GM12892 (cell line): Measurements from ENCODE around the gene CARF.
"Not testable (repeated sequence)": the region's sequence is repeated elsewhere in the genome, so short reads cannot be mapped to it uniquely, and the experiment has no call there.

Source experiments
- DNase-seq: peaks from one replicate; pipeline ENCODE4 v3.0.0; 2011; ENCODE audit not compliant: insufficient read length
- FAIRE-seq: peaks from 2 replicates; lab custom pipeline; 2011; peaks lifted over from hg19 to GRCh38; lab: Jason Lieb, UNC
- POLR2A ChIP-seq: IDR thresholded peaks from 2 replicates; pipeline ENCODE4 v1.6.1; 2011; ENCODE audit warnings: low read depth, low read length, control low read depth
- POLR2AphosphoS5 ChIP-seq: IDR thresholded peaks from 2 replicates; pipeline ENCODE4 v1.6.1; 2011; ENCODE audit warnings: low read depth, low read length, control low read depth
- TAF1 ChIP-seq: IDR thresholded peaks from 2 replicates; pipeline ENCODE4 v1.6.1; 2011; ENCODE audit warnings: low read depth, mild to moderate bottlenecking, control low read depth, low read length, borderline replicate concordance

CARF gene

DNA sequence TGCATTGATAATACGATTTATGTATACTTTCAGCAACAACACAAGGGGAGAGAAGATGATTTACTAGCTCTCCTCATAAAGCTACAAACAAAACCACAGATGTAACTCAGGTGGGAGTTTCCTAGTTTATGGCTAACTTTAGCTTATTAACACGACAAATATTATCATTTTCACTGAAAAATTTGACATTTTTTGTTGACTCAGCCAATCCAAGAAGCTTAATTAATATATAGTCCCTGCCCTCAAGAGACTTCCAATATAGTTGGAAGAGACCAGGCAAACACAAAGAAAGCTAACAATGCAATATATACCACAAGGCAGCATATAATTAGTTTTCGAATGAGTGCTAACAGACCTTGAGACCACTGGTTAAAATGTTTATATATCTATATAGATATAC, 1.4 kb upstream of the CARF start:
- TF ChIP-seq POLR2A (no peak), POLR2AphosphoS5 (no peak)
- DNase-seq, result no peak
- FAIRE-seq, result no peak

- no peak for FAIRE-seq
- no peak for DNase-seq
- no peak for TF ChIP-seq POLR2A
- no peak for TF ChIP-seq TAF1
- TF ChIP-seq POLR2AphosphoS5, result no peak
Observed at GRCh38 chr2:202911203-202911511, 918 bp upstream of the CARF start.

GRCh38 chr2:202912342-202913201, 497 bp downstream of the CARF start:
- FAIRE-seq, DNase-seq: not testable (repeated sequence)
- TF ChIP-seq POLR2A, result peak; percentile 52; the same call in 1 of the 2 replicates

DNA sequence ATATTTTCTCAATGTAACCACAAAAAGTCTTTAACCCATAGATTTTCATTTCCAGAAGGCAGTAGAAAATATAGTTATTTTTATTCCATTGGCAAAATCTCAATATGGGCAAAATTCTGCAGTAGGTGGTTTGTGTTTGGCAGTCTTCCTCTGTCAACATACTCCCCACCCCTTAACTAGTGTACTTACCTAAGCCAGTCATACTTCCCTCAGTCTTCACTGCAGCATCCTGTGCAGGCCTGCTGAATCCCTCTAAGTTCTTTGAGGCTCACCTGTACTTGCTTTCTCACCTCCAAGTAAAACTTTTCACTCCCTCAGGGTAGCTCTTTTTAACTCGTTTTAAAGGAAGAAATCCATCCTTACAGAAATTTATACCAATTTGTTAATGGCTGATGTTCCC, 6.8 kb downstream of the CARF start:
- TF ChIP-seq POLR2A (no peak), POLR2AphosphoS5 (no peak), TAF1 (no peak)
- FAIRE-seq (no peak), DNase-seq (no peak)

DNA sequence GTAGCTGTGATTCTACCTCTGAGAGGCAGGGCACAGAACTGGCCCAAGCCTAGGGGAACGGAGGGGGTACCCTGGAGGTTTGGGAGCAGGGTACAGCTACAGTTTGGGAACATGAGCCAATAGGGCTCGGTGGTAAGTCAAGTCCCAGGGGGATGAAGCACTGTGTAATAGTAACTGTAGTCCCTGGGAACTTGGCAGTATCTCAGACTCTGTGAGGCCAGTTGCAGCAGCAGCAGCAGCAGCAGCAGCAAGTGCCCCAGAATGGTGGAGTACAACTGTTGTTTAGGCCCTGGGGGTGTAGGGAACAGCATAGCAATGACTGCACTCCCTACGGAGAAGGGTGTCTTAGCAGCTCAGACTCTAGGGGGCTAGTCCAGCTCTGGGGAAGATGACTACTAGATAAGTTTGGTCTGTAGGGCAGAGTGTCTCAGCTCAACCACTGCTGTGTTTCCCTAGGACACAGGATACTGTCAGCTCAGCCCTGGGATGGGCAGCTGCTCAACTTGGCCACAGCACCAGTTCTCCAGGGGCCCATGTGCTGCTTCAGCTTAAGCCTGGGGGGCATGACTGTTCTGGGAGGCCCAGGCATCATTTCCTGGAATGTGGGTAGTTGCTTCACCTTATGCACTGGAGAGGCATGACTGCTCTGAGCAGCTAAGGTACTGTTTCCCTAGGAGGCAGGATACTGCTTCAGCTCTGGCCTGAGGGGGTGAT, 20.5 kb downstream of the CARF start:
- DNase-seq, result no peak
- FAIRE-seq, result no peak
- no peak for TF ChIP-seq POLR2AphosphoS5
- TF ChIP-seq POLR2A, result no peak
- TF ChIP-seq TAF1, result no peak

- DNase-seq, result no peak
- no peak for TF ChIP-seq TAF1
- TF ChIP-seq POLR2AphosphoS5, result no peak
- no peak for TF ChIP-seq POLR2A
- no peak for FAIRE-seq
Observed at GRCh38 chr2:202933139-202933510, 21.1 kb downstream of the CARF start.

DNA sequence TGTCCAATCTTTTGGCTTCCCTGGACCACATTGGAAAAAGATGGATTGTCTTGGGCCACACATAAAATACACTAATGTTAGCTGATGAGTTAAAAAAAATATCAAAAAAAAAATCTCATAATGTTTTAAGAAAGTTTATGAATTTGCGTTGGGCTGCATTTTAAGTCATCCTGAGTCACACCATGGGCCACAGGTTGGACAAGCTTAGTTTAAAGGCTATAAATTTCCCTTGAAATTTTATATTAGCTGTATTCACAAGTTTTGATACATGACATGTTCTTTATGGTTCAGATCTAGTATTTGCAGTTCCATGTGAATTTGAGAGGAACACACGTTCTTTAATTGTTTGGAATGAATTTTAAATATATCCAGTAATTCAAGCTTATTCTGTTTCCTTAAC, 21.9 kb downstream of the CARF start:
- DNase-seq, result no peak
- FAIRE-seq, result no peak
- no peak for TF ChIP-seq POLR2A
- TF ChIP-seq TAF1, result no peak
- TF ChIP-seq POLR2AphosphoS5, result no peak

GRCh38 chr2:202934456-202934855, 22.4 kb downstream of the CARF start:
- DNase-seq (no peak), FAIRE-seq (no peak)
- TF ChIP-seq TAF1, result no peak
- TF ChIP-seq POLR2A, result no peak
- no peak for TF ChIP-seq POLR2AphosphoS5

- FAIRE-seq (no peak), DNase-seq (no peak)
- TF ChIP-seq POLR2AphosphoS5 (no peak), POLR2A (no peak), TAF1 (no peak)
Observed at GRCh38 chr2:202938960-202939359, 26.9 kb downstream of the CARF start.

- DNase-seq (no peak), FAIRE-seq (no peak)
- TF ChIP-seq POLR2AphosphoS5 (no peak), POLR2A (no peak), TAF1 (no peak)
Observed at GRCh38 chr2:202941771-202942170, 29.7 kb downstream of the CARF start.

GRCh38 chr2:202944408-202944807, 32.3 kb downstream of the CARF start:
- TF ChIP-seq POLR2A (no peak), POLR2AphosphoS5 (no peak), TAF1 (no peak)
- no peak for DNase-seq
- FAIRE-seq, result no peak

- TF ChIP-seq POLR2A (no peak), TAF1 (no peak), POLR2AphosphoS5 (no peak)
- no peak for FAIRE-seq
- no peak for DNase-seq
Observed at GRCh38 chr2:202944816-202945215, 32.7 kb downstream of the CARF start.

DNA sequence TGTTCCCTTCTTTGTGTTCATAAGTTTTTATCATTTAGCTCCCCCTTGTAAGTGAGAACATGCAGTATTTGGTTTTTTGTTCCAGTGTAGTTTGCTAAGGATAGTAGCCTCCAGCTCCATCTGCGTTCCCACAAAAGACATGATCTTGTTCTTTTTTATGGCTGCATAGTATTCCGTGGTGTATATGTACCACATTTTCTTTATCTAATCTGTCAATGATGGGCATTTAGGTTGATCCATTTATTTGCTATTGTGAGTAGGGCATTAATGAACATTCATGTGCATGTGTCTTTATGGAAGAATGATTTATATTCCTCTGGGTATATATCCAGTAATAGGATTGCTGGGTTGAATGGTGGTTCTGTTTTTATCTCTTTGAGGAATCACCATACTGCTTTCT, 33.4 kb downstream of the CARF start:
- no peak for FAIRE-seq
- TF ChIP-seq POLR2AphosphoS5, result no peak

GRCh38 chr2:202949333-202949732, 37.3 kb downstream of the CARF start:
- FAIRE-seq, DNase-seq: not testable (repeated sequence)

More for the DNA sequence above, 33.4 kb downstream of the CARF start:
- no peak for DNase-seq
